Measurements from ENCODE around the gene EFEMP1.

DNA sequence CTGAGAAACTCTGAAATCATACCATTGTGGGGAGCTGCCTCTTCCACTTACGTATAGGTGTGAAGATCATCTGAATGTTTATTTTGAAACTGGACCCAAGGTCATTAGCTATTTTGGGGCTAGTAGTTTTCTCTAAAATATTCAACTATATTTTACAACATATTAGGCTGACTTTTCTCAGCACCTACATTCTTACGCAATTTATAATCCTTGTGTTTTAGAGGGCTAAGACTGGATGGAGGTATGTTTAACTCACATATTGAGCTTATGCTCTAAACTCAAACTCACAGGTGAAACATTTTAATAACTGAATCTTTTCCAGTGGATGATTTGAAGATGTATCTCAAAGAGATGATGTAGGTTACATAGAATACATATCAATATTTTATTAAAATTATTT lies 49.2 kb downstream of the EFEMP1 start:
- no peak for TF ChIP-seq POLR2A (IDR thresholded peaks at IDR 0.05)
- no peak for TF ChIP-seq CTCF (IDR thresholded peaks at IDR 0.05)
